ENCODE data around the gene SPZ1. TPM values are rescaled to one million over a fixed set of nuclear protein-coding genes. Genes with fewer than 3 reads are reported as not detected.

The SPZ1 gene
- total RNA-seq, 1 experiment from 2014 or later, result not detected

DNA sequence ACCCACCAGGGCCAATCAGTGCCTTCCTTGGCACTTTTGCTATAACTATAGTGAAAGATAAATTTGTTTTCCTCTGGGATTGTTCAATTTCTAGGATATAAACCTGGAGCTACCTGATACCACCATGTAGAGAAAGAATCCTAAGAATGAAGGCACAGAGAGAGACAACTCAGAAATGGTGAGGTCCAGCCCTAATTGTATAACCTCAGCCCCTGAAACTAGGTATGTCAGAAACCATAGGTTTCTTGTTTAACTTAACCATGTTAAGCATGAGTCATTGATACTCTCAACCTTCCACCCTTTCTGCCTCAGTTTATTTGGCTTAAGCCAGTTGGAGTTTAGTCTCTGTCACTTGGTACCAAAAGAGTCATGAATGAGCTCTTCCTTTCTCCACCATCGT, 4.6 kb upstream of the SPZ1 start:
- no peak for DNase-seq (ENCODE audit: low read depth, low spot score)
- no peaks in the 10 kb centered on the region for H3K79me2 ChIP-seq (ENCODE audit: insufficient read depth, low read length)
- no peak for ATAC-seq
- no peaks in the 10 kb centered on the region for H3K36me3 ChIP-seq (ENCODE audit: control insufficient read depth in 1 of 2, insufficient read depth in 2 of 2, low read length in 2 of 2)
- H4K20me1 ChIP-seq (ENCODE audit: insufficient read depth), result no peaks in the 10 kb centered on the region
- ChIA-PET CTCF (no interaction called here), RAD21 (ENCODE audit: low non-redundant PET in 1 of 2, low total read pairs in 2 of 2, uncharacterized antibody in 2 of 2, unreplicated experiment in 2 of 2) (no interaction called here), POLR2A (no interaction called here)
- no peaks in the 10 kb centered on the region for H3K9me3 ChIP-seq (ENCODE audit: control insufficient read depth in 1 of 2, insufficient read depth in 1 of 2, low read depth in 1 of 2, low read length in 2 of 2)
- H3K9me2 ChIP-seq (ENCODE audit: insufficient read depth), result no peaks in the 10 kb centered on the region
- no peak overlapping the region for H3K4me3 ChIP-seq (replicated peaks in 1 of 2; ENCODE audit: low read depth in 1 of 2, low read length in 2 of 2)
- no peak overlapping the region for H3K9ac ChIP-seq (ENCODE audit: low read length)
- no peak overlapping the region for H3K4me2 ChIP-seq (ENCODE audit: low read length)
- TF ChIP-seq FOSL1 (IDR thresholded peaks at IDR 0.05; ENCODE audit: low read depth) (no peak), CEBPB (IDR thresholded peaks at IDR 0.05; ENCODE audit: low read depth) (no peak), EGR1 (IDR thresholded peaks at IDR 0.05; ENCODE audit: low read depth) (no peak), RAD21 (IDR thresholded peaks at IDR 0.05; ENCODE audit: low read depth) (no peak), ZFX (IDR thresholded peaks at IDR 0.05) (no peak), ZNF274 (IDR thresholded peaks at IDR 0.05; ENCODE audit: low read depth, low read length) (no peak), ATF3 (IDR thresholded peaks at IDR 0.05) (no peak), CBX3 (IDR thresholded peaks at IDR 0.05; ENCODE audit: low read depth) (no peak), SIN3A (IDR thresholded peaks at IDR 0.05; ENCODE audit: low read depth) (no peak), POLR2A (IDR thresholded peaks at IDR 0.05; ENCODE audit: borderline replicate concordance, extremely low read depth, insufficient read depth, insufficient read length) (no peak), REST (IDR thresholded peaks at IDR 0.05; ENCODE audit: low read depth) (no peak), EZH2 (IDR thresholded peaks at IDR 0.05) (no peak), TCF7L2 (IDR thresholded peaks at IDR 0.05; ENCODE audit: borderline replicate concordance, extremely low read depth, insufficient read depth, insufficient read length) (no peak), SRF (IDR thresholded peaks at IDR 0.05; ENCODE audit: low read depth) (no peak), POLR2AphosphoS5 (IDR thresholded peaks at IDR 0.05; ENCODE audit: low read depth, low read length) (no peak), CTCF (IDR thresholded peaks at IDR 0.05 in 2 of 3, conservative IDR thresholded peaks at IDR 0.05 in 1 of 3; ENCODE audit: borderline replicate concordance in 1 of 3, insufficient read depth in 1 of 3, low read depth in 2 of 3, low read length in 2 of 3) (no peak), SP1 (IDR thresholded peaks at IDR 0.05; ENCODE audit: low read depth) (no peak), ELF1 (IDR thresholded peaks at IDR 0.05; ENCODE audit: borderline replicate concordance, low read depth) (no peak)
- TF ChIP-seq, protein P1, sequence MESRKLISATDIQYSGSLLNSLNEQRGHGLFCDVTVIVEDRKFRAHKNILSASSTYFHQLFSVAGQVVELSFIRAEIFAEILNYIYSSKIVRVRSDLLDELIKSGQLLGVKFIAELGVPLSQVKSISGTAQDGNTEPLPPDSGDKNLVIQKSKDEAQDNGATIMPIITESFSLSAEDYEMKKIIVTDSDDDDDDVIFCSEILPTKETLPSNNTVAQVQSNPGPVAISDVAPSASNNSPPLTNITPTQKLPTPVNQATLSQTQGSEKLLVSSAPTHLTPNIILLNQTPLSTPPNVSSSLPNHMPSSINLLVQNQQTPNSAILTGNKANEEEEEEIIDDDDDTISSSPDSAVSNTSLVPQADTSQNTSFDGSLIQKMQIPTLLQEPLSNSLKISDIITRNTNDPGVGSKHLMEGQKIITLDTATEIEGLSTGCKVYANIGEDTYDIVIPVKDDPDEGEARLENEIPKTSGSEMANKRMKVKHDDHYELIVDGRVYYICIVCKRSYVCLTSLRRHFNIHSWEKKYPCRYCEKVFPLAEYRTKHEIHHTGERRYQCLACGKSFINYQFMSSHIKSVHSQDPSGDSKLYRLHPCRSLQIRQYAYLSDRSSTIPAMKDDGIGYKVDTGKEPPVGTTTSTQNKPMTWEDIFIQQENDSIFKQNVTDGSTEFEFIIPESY (IDR thresholded peaks at IDR 0.05; ENCODE audit: extremely low read depth, insufficient replicate concordance, low read length), result no peak
- no peaks in the 10 kb centered on the region for H3K4me1 ChIP-seq (ENCODE audit: control insufficient read depth in 1 of 2, insufficient read depth in 2 of 2, low read length in 2 of 2)
- H2AFZ ChIP-seq (ENCODE audit: low read depth, low read length, poor library complexity, severe bottlenecking), result no peak overlapping the region
- BruUV-seq (replicated peaks), result no TSS peak
- intact Hi-C loops (cut with micrococcal nuclease), result no loop called here
- H3K27me3 ChIP-seq (ENCODE audit: insufficient read depth, low read length), result peaks cover 3% of the 10 kb centered on the region; the same call in 1 of the 2 replicates
- no peak overlapping the region for H3K27ac ChIP-seq (ENCODE audit: low read depth, low read length)

All from HCT116 (cell line).